C4-2B (cell line): ENCODE results near the gene SZT2.

ENCODE experiments used
- H3K27ac ChIP-seq: fragments of 450-650 bp; 2 replicates; pipeline ENCODE4 v1.5.1; 2017
- CTCF ChIP-seq: fragments of 450-650 bp; conservative IDR thresholded peaks from 2 replicates; pipeline ENCODE4 v1.5.1; 2017; ENCODE audit warnings: mild to moderate bottlenecking
- ZFX ChIP-seq: fragments of 450-650 bp; IDR thresholded peaks from 2 replicates; pipeline ENCODE4 v1.6.1; 2017

SZT2 gene

GRCh38 chr1:43389326-43390313 is at the start of gene SZT2, which contains the start of gene MED8:
Gene SZT2 (plus strand): TSS chr1:43389899. CDS start chr1:43389969, 70 bp downstream.
Gene MED8 (minus strand): TSS chr1:43389800. CDS start chr1:43389764, 36 bp downstream.
- peak within 1 kb of the TSS; percentile 84 for H3K27ac ChIP-seq
- TF ChIP-seq CTCF (no peak), ZFX (peak; percentile 91)

- H3K27ac ChIP-seq = no peak overlapping the region
- TF ChIP-seq CTCF (no peak), ZFX (no peak)
These were observed 49.1 kb upstream of the SZT2 start for GRCh38 chr1:43340559-43340958.

- H3K27ac ChIP-seq = no peak overlapping the region
- no peak for TF ChIP-seq ZFX
- TF ChIP-seq CTCF = no peak
These were observed 45.3 kb upstream of the SZT2 start for GRCh38 chr1:43344267-43344850.

GRCh38 chr1:43345120-43345519 is 44.6 kb upstream of the SZT2 start:
- H3K27ac ChIP-seq = no peak overlapping the region
- TF ChIP-seq CTCF = no peak
- TF ChIP-seq ZFX = no peak

GRCh38 chr1:43346636-43347035 is 43.1 kb upstream of the SZT2 start:
- no peak overlapping the region for H3K27ac ChIP-seq
- TF ChIP-seq CTCF (no peak), ZFX (no peak)

- TF ChIP-seq CTCF (no peak), ZFX (0 out of 2 replicates have a peak, but pooled peaks have one; percentile 26)
- H3K27ac ChIP-seq = peak overlapping the region; percentile 86
These were observed 41.3 kb upstream of the SZT2 start for GRCh38 chr1:43348343-43348808.
